GM21526 (cell line): ENCODE results near the gene TAF15.

Experiments used
- ATAC-seq: cut with Tn5 transposase; IDR thresholded peaks from one replicate; pipeline ENCODE4 v1.9.1; 2021; ENCODE audit warnings: moderate library complexity; ENCODE audit not compliant: unreplicated experiment, low FRiP score

The TAF15 gene

GRCh38 chr17:35895636-35896587 is 86.6 kb downstream of the TAF15 start:
- no peak for ATAC-seq
